AG08395 (cell line): ENCODE results near the gene COL27A1.

ENCODE experiments used
- DNase-seq: peaks from one replicate; pipeline ENCODE4 v3.0.0; 2012; ENCODE audit warnings: mixed read lengths, low spot score

COL27A1 gene

GRCh38 chr9:114342755-114343440, 187.6 kb downstream of the COL27A1 start:
- DNase-seq = no peak

DNA sequence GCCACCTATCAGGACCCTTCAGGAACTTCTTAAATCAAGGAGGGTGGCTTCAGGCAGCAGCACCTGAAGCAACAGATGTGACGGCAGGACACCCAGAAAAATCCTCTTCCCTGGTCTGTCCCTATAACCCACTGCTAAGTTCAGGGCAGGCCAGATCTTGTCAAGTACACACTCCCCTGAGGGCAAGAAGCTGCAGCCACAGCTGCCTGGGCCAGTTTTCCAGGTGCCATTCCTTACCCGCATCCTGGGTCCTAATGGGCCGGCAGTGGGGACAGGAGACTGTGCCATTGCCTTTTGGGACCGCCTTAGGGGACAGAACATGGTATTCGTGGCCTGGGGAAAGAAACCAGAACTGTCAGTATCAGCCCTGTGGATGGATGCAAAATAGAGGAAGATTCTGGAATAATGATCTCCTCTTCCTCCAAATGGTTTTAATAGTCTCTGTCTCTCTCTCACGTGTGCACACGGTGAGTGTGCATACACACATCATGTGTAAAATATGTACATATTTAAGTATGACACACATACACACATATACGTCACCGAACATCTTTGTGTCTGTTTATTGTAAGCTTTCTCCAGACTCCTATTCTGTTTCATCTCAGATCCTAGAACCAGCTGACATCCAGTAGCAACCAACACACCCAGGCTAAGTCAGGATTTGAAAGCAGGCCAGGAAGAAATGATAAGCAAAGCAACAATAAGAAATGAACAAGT, 188.3 kb downstream of the COL27A1 start:
- DNase-seq = no peak

- DNase-seq = no peak
Measured at GRCh38 chr9:114344188-114344566, 188.8 kb downstream of the COL27A1 start.

DNA sequence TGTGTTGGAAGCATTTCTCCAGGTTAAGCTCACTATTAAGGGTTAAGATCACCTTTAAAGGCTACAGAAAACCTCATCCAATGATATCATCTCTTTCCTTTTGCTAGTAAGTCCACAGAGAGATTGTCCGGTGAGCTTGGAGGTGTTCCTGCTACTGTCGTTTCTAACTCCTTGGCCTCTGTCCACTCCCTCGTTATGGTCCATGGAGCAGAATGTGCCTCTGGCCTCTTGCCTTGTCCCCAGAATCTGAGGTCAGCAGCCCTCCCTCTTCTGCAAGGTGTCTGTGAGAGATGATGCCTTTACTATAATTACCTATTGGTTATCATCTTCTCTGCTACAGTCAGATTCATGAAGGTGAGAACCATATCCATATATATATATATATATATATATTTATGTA, 189.4 kb downstream of the COL27A1 start:
- no peak for DNase-seq

- no peak for DNase-seq
Measured at GRCh38 chr9:114345493-114346065, 190.2 kb downstream of the COL27A1 start.

GRCh38 chr9:114346146-114346545, 190.8 kb downstream of the COL27A1 start:
- no peak for DNase-seq

DNA sequence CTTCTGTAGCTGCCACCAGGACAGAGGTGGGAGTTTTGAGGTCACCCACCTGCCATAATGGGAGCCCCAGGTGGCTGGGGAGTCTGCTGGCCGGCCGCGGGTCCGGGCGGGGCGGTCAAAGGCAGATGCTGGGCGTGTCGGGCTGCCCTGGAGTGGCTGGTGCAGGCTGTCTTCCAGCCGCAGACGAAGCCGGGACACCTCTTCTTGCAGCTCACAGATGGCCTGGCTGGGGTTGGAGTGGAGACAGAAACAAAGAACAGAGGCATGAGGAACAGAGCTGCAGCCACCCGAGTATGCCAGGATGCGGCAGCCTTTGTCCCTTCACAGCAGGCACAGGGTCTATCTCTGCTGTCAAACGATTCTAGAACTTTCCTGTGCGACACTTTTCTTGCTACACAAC, 192.3 kb downstream of the COL27A1 start:
- no peak for DNase-seq

- no peak for DNase-seq
Measured at GRCh38 chr9:114348261-114348905, 193.0 kb downstream of the COL27A1 start.

DNA sequence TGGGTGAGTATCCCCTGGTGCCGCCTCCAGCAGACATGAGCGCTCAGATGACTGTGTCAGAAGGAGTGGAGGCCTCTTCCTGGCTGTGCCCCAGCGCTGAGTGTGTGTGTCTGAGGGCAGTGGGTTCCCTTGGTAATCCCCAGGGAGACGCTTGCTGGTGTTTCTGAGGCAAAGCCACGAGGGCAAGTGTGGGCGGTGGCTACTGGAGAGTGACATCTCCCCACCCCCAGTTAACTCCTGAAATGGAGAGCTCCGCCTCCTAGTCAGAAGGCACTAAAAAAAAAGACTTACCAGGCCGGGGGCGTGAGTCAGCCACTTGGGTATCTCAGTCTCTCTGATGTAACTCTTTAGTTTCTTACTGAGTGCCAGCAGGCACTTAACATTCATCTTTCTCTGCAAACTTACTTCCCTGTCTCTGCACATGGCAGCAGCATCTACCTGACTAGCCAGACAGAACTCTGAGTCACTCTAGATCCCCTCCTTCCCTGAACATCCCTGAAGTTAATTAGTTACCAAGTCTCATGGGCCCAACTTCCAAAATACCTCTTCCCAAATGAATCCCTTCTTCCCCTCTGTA, 193.7 kb downstream of the COL27A1 start:
- DNase-seq = peak; percentile 94

- no peak for DNase-seq
Measured at GRCh38 chr9:114349713-114350480, 194.6 kb downstream of the COL27A1 start.

- no peak for DNase-seq
Measured at GRCh38 chr9:114350636-114351401, 195.5 kb downstream of the COL27A1 start.

GRCh38 chr9:114351932-114352331, 196.6 kb downstream of the COL27A1 start:
- no peak for DNase-seq

DNA sequence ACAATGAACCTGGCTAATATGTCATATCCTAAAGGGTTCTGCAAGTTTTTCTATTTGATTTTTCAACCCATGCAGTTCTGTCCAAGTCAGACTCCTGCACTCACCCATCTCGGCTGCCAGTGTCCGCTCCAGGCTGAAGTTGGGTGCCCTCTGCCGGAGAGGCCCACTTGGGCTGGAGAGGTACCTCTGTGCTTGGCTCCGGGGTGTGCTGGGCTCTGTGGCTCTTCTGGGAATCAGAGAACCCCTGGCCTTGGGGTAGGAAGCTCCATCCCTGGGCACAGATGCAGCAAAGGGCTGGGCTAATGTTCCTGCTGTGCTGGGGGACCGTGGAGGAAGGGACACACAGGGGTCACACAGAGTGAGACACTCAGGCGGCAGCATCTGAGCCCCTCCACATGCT, 200.5 kb downstream of the COL27A1 start:
- DNase-seq = no peak

DNA sequence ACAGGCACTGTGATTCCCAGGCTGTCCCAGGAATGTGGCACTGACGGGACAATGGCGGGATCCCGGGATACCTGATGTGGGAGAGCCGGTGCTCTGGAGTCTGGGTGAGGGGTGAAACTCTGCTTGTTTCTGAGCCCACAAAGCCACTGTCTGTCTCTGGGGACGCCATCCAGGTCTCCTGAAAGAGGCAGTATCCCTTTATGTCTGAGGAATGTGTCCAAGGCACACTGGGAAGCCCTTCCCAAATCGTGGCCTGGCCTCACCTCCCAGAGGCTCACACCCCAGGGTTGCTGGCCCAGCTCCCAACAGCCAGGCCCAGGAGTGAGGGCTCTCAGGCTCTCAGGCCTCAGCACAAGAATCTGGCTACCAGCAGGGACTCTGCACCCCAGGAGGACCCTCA, 201.5 kb downstream of the COL27A1 start:
- no peak for DNase-seq

DNA sequence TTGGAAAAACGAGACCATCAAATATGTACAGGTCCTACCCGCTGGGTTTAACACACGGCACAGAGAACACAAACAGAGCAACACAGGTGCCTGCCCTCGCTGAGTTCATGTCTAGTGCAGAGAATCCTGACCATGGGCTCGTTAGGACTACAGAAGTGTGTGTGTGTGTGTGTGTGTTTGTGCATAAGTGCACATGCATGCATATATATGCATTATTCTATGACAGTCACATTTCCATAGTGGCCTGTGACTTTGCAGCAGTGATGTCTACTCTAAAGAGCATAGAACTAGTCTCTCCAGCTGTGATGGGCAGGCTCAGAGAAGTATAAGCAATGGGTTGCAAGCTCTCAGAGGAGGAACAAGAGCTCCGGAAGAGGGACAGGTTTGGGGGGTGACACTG, 202.0 kb downstream of the COL27A1 start:
- no peak for DNase-seq

DNA sequence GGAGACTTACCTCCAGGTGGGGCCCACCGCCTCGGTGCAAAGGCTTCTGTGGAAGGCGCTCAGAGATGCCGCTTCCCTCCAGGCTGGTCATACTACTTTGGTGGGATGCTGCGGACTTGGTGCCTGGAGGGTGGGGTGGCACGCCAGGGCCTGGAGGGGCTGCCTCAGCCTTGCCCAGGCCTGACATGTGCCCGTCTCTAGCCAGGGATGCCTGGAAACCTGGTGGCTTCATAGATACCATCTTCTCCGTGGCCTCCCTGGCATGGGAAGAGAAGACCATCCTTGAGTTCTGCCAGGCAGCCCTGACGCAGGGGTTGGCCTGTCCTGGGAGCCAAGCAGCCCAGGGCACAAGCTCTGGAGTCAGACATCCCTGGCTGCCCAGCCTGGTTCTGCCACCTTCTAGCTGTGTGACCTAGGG, 202.6 kb downstream of the COL27A1 start:
- DNase-seq = no peak

GRCh38 chr9:114359801-114360200, 204.5 kb downstream of the COL27A1 start:
- DNase-seq = no peak

DNA sequence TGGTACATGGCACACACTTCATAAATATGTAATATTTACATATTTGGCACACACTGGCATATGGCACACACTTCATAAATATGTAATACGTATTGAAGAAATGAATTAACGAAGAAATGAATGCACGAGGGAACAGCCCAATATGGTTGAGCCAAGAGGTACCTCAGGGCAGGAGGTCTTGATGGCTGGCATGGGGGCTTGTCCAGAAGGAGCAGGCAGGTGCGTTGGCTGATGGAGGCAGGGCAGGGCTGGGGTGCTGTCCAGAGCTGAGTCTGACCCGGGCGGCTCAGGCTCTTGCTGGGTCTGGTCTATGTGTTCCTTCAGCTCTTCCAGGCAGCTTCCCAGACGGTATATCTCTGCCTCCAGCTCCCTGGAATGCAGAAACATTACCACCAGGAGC, 206.2 kb downstream of the COL27A1 start:
- DNase-seq = no peak
